CD14-positive monocyte (primary cell): ENCODE data around the gene ZNF385A. TPM values are rescaled to one million over a fixed set of nuclear protein-coding genes. Genes with fewer than 3 reads are reported as not detected.

Experiments used
- DNase-seq, 3 donors: peaks; one replicate each; pipeline ENCODE4 v3.0.0-alpha.2; 2011 to 2022
- H2AFZ ChIP-seq: 2 replicates; pipeline ENCODE4 v1.6.0; 2012; ENCODE audit warnings: mild to moderate bottlenecking, low read depth, low read length, inconsistent platforms; ENCODE audit not compliant: insufficient read depth, poor library complexity, severe bottlenecking
- H3K27ac ChIP-seq, 2 donors: 1 replicate in 1 of 2; 2 replicates in 1 of 2; pipeline ENCODE4 v1.5.1; 2012 to 2013; ENCODE audit warnings: low read length in 2 of 2, control low read depth in 1 of 2, inconsistent platforms in 1 of 2, low read depth in 1 of 2, mild to moderate bottlenecking in 1 of 2
- H3K27me3 ChIP-seq, 2 donors: one replicate each; pipeline versions ENCODE4 v1.6.0 to v1.6.1; 2011 to 2013; ENCODE audit warnings: low read length in 2 of 2; ENCODE audit not compliant: control insufficient read depth in 2 of 2, insufficient read depth in 2 of 2
- H3K36me3 ChIP-seq, 2 donors: replicated peaks in 1 of 2; 1 replicate in 1 of 2; 2 replicates in 1 of 2; pipeline versions ENCODE4 v1.5.1 to v1.6.1; 2012 to 2013; ENCODE audit warnings: low read length in 2 of 2, control low read depth in 1 of 2, inconsistent platforms in 1 of 2, mild to moderate bottlenecking in 1 of 2; ENCODE audit not compliant: insufficient read depth in 2 of 2, control insufficient read depth in 1 of 2
- H3K4me1 ChIP-seq, 2 donors: 1 replicate in 1 of 2; 2 replicates in 1 of 2; pipeline versions ENCODE4 v1.5.1 to v1.6.1; 2012 to 2013; ENCODE audit warnings: low read length in 2 of 2, control low read depth in 1 of 2, inconsistent platforms in 1 of 2, mild to moderate bottlenecking in 1 of 2, moderate library complexity in 1 of 2; ENCODE audit not compliant: insufficient read depth in 2 of 2, control insufficient read depth in 1 of 2
- H3K4me2 ChIP-seq: replicated peaks from 2 replicates; pipeline ENCODE3; 2012; ENCODE audit warnings: low read length, moderate library complexity, mild to moderate bottlenecking; ENCODE audit not compliant: poor library complexity, severe bottlenecking; ENCODE audit errors: extremely low read depth
- H3K4me3 ChIP-seq, 3 experiments: fragments of 200-600 bp in 1 of 3; sonication (generic) in 1 of 3; replicated peaks in 1 of 3; 1 replicate in 2 of 3; 2 replicates in 1 of 3; pipeline ENCODE4 v1.5.1; 2011 to 2013; ENCODE audit warnings: low read length in 3 of 3, mild to moderate bottlenecking in 3 of 3, control low read depth in 2 of 3, low read depth in 2 of 3, inconsistent platforms in 1 of 3, moderate library complexity in 1 of 3
- H3K79me2 ChIP-seq: 2 replicates; pipeline ENCODE4 v1.6.0; 2012; ENCODE audit warnings: mild to moderate bottlenecking, control low read depth, inconsistent platforms, low read length, moderate library complexity; ENCODE audit not compliant: insufficient read depth
- H3K9ac ChIP-seq: 2 replicates; pipeline ENCODE4 v1.6.0; 2017; ENCODE audit warnings: low read length, mild to moderate bottlenecking; ENCODE audit not compliant: insufficient read depth, poor library complexity, severe bottlenecking
- H3K9me3 ChIP-seq, 2 donors: replicated peaks in 1 of 2; 1 replicate in 1 of 2; 2 replicates in 1 of 2; pipeline versions ENCODE4 v1.5.1 to v1.6.1; 2012 to 2013; ENCODE audit warnings: low read length in 2 of 2, control low read depth in 1 of 2; ENCODE audit not compliant: control insufficient read depth in 1 of 2, insufficient read depth in 1 of 2
- H4K20me1 ChIP-seq: 2 replicates; pipeline ENCODE4 v1.6.0; 2012; ENCODE audit warnings: mild to moderate bottlenecking, low read length, control low read depth, moderate library complexity; ENCODE audit not compliant: insufficient read depth
- H3K27ac Mint-ChIP-seq, 7 donors: one replicate each; pipeline ENCODE4 v1.8.0; 2020; ENCODE audit warnings: mild to moderate bottlenecking in 7 of 7, mixed read lengths in 7 of 7, moderate library complexity in 6 of 7, inconsistent platforms in 2 of 7
- H3K27me3 Mint-ChIP-seq, 3 donors: one replicate each; pipeline ENCODE4 v1.8.0; 2021 to 2022; ENCODE audit warnings: low read depth in 3 of 3, mild to moderate bottlenecking in 3 of 3, mixed read lengths in 3 of 3, moderate library complexity in 3 of 3, inconsistent platforms in 1 of 3
- H3K36me3 Mint-ChIP-seq, 2 donors: one replicate each; pipeline ENCODE4 v1.8.0; 2020; ENCODE audit warnings: mixed read lengths in 2 of 2, inconsistent platforms in 1 of 2, mild to moderate bottlenecking in 1 of 2
- H3K4me1 Mint-ChIP-seq: one replicate; pipeline ENCODE4 v1.8.0; 2020; ENCODE audit warnings: mild to moderate bottlenecking, mixed read lengths
- H3K4me3 Mint-ChIP-seq, 2 donors: one replicate each; pipeline ENCODE4 v1.8.0; 2020; ENCODE audit warnings: mild to moderate bottlenecking in 2 of 2, mixed read lengths in 2 of 2, moderate library complexity in 1 of 2
- H3K9me3 Mint-ChIP-seq, 7 donors: one replicate each; pipeline ENCODE4 v1.8.0; 2020 to 2022; ENCODE audit warnings: mixed read lengths in 7 of 7, mild to moderate bottlenecking in 6 of 7, moderate library complexity in 6 of 7, inconsistent platforms in 2 of 7
- WGBS: methylation state at CpG from one replicate; pipeline ENCODE4 v1.1.5; 2013; ENCODE audit warnings: missing lambda C conversion rate; ENCODE audit not compliant: insufficient coverage; 5-methylcytosine and 5-hydroxymethylcytosine counted together
- intact Hi-C, 2 donors: fragments of 100-400 bp; cut with micrococcal nuclease; formaldehyde crosslinking; loops; one replicate each; pipeline versions ENCODE4 v1.15.0 to v1.15.1; 2023
- polyA plus RNA-seq, 3 donors: library from polyadenylated mRNA; depleted of rRNA in 1 of 3; unstranded in 2 of 3; stranded (reverse) in 1 of 3; fragments of 300-500 nt in 2 of 3; fragments of >200 nt in 1 of 3; fragmentation: Illumina TruSeq in 2 of 3; gene quantifications; 1 replicate in 2 of 3; 2 replicates in 1 of 3; pipeline ENCODE4 v1.2.3, GENCODE V29; 2012 to 2021
- TF ChIP-seq, protein P1 (sequence below): fragments of 200-600 bp; IDR thresholded peaks from one replicate; pipeline ENCODE4 v1.8.0; 2022; ENCODE audit warnings: antibody characterized with exemption, mild to moderate bottlenecking

ZNF385A gene
- polyA plus RNA-seq, 3 donors, result 53.9 to 97.6 (median 78.3) TPM

DNA sequence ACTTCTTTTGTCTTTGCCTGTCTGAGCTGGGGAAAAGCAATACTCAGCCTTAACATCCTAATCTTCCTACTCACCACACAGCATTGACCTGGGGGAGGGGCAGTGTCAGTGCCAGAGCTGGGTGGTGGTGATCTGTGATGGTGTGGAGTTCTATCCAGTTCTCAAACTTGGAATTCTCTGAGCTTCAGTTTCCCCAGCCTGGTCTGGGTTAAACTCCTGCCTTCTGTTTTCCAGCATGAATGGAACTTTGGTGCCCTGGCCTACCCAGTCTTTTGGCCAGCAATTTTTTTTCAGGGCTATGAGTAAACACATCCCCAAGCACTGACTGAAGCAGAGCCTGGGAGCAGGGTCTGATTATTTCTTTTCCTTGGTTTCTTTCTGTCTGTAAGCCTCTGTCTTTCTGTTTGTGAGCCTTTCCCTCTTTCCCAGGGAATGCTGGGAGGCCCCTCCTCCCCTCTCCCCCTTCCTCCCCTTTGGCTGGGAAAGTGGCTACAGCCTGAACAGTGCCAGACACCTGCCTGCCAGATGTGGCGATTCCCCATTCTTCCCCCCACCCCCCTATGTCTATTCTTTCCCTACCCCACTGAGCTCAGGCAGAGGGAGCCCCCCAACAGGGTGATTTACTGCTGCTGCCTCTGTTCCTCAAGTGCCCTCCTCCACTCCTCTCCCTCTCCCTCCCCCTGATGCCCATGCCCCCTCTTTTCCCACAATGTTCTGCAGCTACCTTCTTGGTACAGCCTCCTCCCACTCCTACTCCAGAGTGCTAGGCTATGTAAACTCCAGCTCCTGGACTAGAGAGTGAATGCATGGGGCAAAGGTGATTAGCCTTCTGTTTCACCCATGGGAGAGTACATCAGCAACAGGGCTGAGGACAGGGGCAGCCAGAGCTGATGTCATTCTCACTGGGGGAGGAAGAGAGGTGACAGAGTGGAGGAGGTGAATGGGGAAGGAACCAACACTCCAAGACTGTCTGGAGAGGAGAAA is 31.4 kb downstream of the ZNF385A start:
- no peaks in the 10 kb centered on the region for H4K20me1 ChIP-seq
- 50% methylated on average over 1 of the region's 1 CpG for WGBS
- peaks cover 7 to 16% of the 10 kb centered on the region in 2 donors for H3K4me1 ChIP-seq
- no peak for DNase-seq
- H3K9me3 ChIP-seq, result no peaks in the 10 kb centered on the region
- intact Hi-C loops, result no loop called here
- H3K27me3 Mint-ChIP-seq, result peaks cover 7 to 11% (median 8%) of the 10 kb centered on the region in 3 donors
- no peak overlapping the region for H3K9ac ChIP-seq
- H2AFZ ChIP-seq, result no peak overlapping the region
- H3K4me2 ChIP-seq, result no peak overlapping the region
- peaks cover 32 to 56% of the 10 kb centered on the region in 2 donors for H3K36me3 ChIP-seq
- peaks cover 0 to 1% (median 0%) of the 10 kb centered on the region in 7 donors for H3K9me3 Mint-ChIP-seq
- H3K27me3 ChIP-seq, result no peaks in the 10 kb centered on the region
- no peaks in the 10 kb centered on the region for H3K79me2 ChIP-seq
- peak overlapping the region in 2 of 7 donors; percentile 32 to 46 for H3K27ac Mint-ChIP-seq
- peaks cover 21% of the 10 kb centered on the region for H3K4me1 Mint-ChIP-seq
- no peak overlapping the region for H3K27ac ChIP-seq
- no peak overlapping the region for H3K4me3 Mint-ChIP-seq
- TF ChIP-seq, protein P1, sequence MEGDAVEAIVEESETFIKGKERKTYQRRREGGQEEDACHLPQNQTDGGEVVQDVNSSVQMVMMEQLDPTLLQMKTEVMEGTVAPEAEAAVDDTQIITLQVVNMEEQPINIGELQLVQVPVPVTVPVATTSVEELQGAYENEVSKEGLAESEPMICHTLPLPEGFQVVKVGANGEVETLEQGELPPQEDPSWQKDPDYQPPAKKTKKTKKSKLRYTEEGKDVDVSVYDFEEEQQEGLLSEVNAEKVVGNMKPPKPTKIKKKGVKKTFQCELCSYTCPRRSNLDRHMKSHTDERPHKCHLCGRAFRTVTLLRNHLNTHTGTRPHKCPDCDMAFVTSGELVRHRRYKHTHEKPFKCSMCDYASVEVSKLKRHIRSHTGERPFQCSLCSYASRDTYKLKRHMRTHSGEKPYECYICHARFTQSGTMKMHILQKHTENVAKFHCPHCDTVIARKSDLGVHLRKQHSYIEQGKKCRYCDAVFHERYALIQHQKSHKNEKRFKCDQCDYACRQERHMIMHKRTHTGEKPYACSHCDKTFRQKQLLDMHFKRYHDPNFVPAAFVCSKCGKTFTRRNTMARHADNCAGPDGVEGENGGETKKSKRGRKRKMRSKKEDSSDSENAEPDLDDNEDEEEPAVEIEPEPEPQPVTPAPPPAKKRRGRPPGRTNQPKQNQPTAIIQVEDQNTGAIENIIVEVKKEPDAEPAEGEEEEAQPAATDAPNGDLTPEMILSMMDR, result no peak
- H3K4me3 ChIP-seq, result no peak overlapping the region
- H3K36me3 Mint-ChIP-seq, result peaks cover 59 to 61% of the 10 kb centered on the region in 2 donors

DNA sequence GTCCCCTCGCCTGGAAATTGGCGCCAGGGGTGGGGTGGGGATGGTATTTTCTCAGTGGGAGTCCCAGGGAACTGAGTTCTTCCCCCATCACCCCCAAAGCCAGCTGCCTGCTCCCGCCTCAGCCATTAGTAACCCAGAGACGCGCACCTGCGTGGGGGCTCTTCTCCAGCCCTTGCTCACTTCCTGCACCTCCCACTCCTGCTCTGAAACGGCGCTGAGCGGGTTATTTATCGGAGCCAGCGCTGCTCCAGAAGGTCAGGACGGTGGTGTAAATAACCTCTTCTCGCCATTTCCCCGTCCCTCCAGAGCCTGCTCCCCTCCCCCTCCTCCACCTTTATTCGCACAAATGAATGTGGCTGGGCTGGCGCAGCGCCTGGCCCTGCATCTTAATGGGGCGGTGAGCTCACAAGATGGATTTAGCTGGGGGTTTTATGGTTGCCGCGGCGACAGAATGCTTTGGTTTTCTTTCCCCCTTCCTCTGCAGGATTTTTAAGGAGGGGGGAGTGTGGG is 32.5 kb downstream of the ZNF385A start:
- H3K27ac Mint-ChIP-seq, result peak overlapping the region in 5 of 7 donors; percentile 20 to 64 (median 60)
- peaks cover 70 to 72% of the 10 kb centered on the region in 2 donors for H3K36me3 Mint-ChIP-seq
- H3K27me3 Mint-ChIP-seq, result peaks cover 7 to 11% (median 8%) of the 10 kb centered on the region in 3 donors
- no peak overlapping the region for H3K27ac ChIP-seq
- no peaks in the 10 kb centered on the region for H4K20me1 ChIP-seq
- H3K4me2 ChIP-seq, result no peak overlapping the region
- no peak overlapping the region for H3K4me3 ChIP-seq
- intact Hi-C loops, result no loop called here
- no peak for DNase-seq
- H2AFZ ChIP-seq, result no peak overlapping the region
- no peak overlapping the region for H3K4me3 Mint-ChIP-seq
- H3K4me1 Mint-ChIP-seq, result peaks cover 21% of the 10 kb centered on the region
- 11% methylated on average over 8 of the region's 21 CpGs for WGBS
- peaks cover 5 to 10% of the 10 kb centered on the region in 2 donors for H3K4me1 ChIP-seq
- no peaks in the 10 kb centered on the region for H3K9me3 ChIP-seq
- TF ChIP-seq, protein P1, result no peak
- H3K36me3 ChIP-seq, result peaks cover 43 to 67% of the 10 kb centered on the region in 2 donors
- no peaks in the 10 kb centered on the region for H3K27me3 ChIP-seq
- H3K9ac ChIP-seq, result no peak overlapping the region
- no peaks in the 10 kb centered on the region for H3K79me2 ChIP-seq
- peaks cover 0 to 1% (median 0%) of the 10 kb centered on the region in 7 donors for H3K9me3 Mint-ChIP-seq
